ENCODE results near the gene TMEM14A.

DNA sequence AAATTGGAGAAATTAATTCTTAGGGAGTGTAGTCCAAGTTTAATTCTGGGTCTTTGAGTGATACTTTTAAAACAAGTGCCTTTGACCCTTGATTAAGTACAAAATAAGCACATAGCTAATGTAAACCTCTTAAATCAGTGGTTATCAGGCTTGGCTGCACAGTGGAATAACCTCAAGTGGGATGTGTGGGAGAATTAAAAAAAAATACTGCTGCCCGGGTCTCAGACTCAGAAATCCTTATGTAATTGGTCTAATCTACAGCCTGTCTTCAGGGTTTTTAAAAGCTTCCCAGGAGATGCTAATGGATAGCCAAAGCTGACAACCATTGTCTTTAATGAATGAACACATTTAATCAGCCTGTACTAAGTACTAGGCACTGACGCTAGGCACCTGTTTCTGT is 28.5 kb upstream of the TMEM14A start:
- TF ChIP-seq, protein P1, sequence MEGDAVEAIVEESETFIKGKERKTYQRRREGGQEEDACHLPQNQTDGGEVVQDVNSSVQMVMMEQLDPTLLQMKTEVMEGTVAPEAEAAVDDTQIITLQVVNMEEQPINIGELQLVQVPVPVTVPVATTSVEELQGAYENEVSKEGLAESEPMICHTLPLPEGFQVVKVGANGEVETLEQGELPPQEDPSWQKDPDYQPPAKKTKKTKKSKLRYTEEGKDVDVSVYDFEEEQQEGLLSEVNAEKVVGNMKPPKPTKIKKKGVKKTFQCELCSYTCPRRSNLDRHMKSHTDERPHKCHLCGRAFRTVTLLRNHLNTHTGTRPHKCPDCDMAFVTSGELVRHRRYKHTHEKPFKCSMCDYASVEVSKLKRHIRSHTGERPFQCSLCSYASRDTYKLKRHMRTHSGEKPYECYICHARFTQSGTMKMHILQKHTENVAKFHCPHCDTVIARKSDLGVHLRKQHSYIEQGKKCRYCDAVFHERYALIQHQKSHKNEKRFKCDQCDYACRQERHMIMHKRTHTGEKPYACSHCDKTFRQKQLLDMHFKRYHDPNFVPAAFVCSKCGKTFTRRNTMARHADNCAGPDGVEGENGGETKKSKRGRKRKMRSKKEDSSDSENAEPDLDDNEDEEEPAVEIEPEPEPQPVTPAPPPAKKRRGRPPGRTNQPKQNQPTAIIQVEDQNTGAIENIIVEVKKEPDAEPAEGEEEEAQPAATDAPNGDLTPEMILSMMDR (optimal IDR thresholded peaks at IDR 0.05 in 1 of 3, IDR thresholded peaks at IDR 0.05 in 1 of 3, conservative IDR thresholded peaks at IDR 0.05 in 1 of 3; ENCODE audit: extremely low read depth in 1 of 3, insufficient read depth in 2 of 3, low read length in 3 of 3), result no peak
- no peak for TF ChIP-seq EZH2 (IDR thresholded peaks at IDR 0.05; ENCODE audit: low read length)

Measured in keratinocyte (primary cell).